ENCODE results near the gene ITGB1.

DNA sequence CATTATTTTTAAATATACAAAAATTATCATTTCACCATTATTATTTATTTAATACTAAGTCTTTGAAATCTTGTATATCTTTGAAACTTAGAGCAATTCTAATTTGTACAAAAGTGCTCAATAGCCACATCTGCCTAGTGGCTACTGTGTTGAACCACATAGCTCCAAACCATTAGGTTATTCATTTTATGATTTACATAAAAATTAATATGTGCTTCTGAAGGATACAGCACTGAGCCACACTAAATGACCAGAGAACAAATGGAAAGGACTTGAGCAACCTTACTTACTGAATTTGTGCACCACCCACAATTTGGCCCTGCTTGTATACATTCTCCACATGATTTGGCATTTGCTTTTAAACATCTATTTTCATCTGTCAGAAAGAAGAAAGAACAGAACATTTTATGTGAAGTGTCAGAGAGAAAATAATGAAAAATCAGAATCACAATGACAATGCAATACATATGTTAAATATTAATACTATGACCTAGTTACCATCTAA lies 25.8 kb downstream of the ITGB1 start:
- TF ChIP-seq POLR2AphosphoS5 (IDR thresholded peaks at IDR 0.05), result no peak
- no peak for TF ChIP-seq POLR2A (IDR thresholded peaks at IDR 0.05)

Data from suprapubic skin (tissue), 4 donors.